Measurements from ENCODE around the gene HIPK2.
A peak's percentile ranks its signal among the peaks of the same experiment; 100 is the strongest.

The HIPK2 gene

GRCh38 chr7:139777948-139778841 lies at the start of gene HIPK2:
HIPK2 (minus strand) TSS chr7:139777998; CDS start chr7:139777623, 375 bp downstream.
- DNase-seq: peak; percentile 41

GRCh38 chr7:139827042-139827441 lies 49.2 kb upstream of the HIPK2 start:
- no peak for DNase-seq

DNA sequence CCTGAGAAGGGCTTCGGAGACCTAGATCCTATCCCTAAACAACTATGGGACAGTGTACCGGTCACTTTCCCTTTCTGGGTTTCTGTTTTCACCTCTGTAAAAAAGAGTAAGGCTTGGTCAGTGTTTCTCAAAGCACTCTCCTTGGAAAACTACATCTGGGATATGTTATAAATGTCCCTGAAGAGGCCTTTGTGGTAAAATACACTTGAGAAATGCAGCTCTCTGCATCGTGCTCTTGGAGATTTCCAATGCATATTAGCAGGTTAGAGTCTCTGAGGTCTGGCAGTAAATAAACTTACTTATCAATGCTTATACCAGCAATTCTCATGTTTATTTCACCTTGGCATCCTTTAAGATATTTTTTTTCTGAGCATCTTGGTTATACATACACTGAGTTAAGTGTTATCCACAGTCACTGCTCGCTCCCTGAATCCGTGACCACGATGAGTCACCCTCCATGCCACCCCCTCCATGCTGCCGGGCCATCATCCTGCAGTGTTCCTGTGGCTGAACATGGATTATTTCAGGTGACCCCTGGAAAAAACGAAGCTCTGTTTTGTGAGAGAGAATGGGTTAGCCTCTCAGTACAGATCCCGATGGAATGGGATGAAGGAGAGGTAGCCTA lies 48.0 kb upstream of the HIPK2 start:
- DNase-seq: peak; percentile 76

DNA sequence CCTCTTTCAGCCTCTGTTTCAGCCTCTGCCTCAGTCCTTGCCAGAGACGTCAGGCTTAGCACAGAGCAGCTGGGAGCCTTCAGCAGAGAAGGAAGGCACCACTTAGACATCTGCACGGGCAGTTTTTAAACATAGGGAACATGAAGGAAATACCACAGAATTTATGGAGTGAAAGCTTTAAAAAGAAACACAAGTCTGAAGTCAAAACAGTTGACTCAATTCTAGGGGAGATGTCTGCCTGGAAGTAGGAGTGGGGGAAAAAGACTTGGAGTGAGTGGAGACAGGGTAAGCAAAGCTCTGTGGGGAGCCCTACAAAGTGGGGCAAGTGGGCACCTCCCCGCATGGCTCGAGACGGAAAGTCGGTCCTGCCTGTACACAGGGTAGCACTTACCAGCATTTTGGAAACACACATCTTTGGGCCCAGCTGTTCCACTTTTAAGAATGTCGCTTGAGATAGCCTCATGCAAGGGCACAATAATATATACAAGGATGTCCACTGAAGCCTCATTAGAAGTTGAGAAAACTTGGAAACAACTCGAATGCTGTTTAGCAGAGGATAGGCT lies 46.2 kb upstream of the HIPK2 start:
- DNase-seq: peak; percentile 34

DNA sequence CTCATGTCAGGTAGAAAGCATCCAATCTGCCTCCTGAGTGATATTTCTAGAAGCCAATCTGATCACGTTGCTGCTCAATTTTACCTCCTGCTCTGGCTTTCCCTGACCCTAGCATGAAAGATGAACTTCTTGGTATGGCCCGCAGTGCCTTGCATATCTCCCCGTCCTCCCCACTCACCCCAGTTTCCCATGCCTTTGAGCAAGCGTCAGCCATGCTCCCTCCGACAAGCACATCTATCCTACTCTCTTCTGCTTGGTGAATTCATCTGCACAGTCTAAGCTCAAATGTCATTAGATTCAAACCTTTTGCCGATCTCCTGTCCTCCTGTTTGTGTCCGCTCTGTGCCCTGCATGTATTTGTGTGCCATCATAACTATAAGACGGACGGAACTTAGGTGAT lies 45.1 kb upstream of the HIPK2 start:
- DNase-seq: no peak

GRCh38 chr7:139821349-139822105 lies 43.7 kb upstream of the HIPK2 start:
- no peak for DNase-seq

GRCh38 chr7:139820089-139820488 lies 42.3 kb upstream of the HIPK2 start:
- no peak for DNase-seq

DNA sequence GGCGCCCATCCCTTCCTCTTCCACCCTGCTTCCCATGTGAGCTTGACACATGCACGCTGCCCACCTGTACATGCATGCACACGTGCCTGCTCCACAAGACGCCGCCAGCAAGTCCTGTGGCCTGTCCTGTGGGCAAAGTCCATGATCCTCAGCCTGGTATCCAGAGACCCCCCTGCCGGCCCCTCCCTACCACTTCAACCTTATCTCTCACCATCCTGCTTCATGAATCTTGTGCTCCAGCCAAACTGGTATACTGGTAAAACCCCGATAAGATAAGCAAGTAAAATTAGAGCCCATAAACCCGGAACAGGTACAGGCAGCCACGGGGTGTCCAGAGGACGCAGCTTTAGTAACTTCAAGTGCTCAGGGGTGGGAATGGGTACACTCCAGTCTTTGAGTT lies 39.5 kb upstream of the HIPK2 start:
- no peak for DNase-seq

- no peak for DNase-seq
Measured at GRCh38 chr7:139813689-139814088, 35.9 kb upstream of the HIPK2 start.

DNA sequence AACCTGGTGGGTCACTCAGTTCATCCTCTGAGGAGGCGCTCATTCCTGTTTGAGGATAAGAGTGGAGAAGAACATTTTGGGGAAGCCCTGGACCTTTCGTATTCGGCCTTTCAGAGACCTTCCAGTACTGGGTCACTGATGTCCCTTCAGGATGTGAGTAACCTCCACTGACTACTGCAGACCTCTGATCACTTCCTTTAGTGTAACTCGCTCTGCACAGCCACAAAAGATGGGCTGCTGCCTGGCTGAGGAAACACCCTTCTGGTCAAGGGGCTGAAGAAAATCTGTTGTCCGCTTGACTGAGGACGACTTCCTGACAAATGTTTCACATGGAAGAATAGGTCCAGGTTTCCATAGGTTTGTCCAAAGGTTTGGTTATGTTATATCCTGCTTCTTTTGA lies 35.4 kb upstream of the HIPK2 start:
- DNase-seq: no peak

DNA sequence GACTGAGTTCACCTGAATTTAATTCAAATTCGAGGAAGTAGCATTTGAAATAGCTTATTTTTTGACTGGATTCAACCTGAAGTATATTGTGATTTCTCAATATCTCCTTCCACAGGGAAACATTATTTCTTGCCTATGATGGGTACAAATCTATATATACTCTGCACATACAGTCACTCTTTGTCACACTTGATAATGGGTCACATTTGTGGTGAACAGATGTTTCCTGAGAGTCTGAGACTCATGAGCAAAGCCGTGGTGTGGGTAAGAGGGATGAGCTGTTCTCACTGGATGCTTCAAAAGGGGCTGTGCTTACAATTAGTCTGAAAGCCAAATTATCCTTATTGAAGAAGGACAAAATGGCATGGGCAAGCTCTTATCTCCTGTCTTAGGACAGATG lies 33.3 kb upstream of the HIPK2 start:
- DNase-seq: no peak

DNA sequence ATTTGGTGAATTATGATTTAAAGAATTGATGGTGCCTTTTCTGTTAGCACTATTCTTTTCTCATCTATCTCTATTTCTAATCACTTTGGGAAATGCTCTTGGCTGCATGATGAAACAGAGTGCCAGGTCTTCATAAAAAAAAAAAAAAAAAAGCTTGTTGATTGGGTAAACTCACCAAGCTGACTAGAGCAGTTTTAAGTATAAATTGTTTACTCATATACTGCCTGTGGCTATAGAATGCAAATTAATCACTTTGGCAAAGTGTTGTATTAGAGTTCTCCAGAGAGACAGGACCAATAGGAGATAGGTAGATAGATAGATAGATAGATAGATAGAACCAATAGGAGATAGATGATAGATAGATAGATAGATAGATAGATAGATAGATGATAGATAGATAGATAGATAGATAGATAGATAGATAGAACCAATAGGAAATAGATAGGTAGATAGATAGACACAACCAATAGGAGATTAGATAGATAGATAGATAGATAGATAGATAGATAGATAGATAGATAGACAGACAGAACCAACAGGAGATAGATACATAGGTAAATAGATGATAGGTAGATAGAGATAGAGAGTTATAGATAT lies 31.1 kb upstream of the HIPK2 start:
- no peak for DNase-seq

DNA sequence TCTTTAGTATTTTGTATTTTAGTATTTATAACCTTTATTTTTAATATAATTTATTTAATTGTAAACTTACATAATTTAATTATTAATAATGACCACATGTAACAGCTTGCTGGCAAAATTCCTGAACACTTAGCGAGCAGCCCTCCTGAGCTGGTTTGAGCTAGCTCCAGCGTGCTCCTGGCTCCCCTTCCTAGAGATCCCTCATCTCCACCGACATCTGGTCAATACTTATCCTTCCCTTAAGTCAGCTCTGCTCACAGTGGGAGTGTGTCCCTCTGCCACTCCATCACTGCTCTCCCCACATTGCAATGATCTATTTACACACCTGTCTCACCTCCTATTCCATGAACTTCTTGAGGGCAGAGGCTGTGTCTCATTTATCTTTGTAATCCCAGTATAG lies 30.6 kb upstream of the HIPK2 start:
- no peak for DNase-seq

GRCh38 chr7:139807009-139807408 lies 29.2 kb upstream of the HIPK2 start:
- no peak for DNase-seq

- DNase-seq: no peak
Measured at GRCh38 chr7:139804571-139804970, 26.8 kb upstream of the HIPK2 start.

- no peak for DNase-seq
Measured at GRCh38 chr7:139799586-139799985, 21.8 kb upstream of the HIPK2 start.

DNA sequence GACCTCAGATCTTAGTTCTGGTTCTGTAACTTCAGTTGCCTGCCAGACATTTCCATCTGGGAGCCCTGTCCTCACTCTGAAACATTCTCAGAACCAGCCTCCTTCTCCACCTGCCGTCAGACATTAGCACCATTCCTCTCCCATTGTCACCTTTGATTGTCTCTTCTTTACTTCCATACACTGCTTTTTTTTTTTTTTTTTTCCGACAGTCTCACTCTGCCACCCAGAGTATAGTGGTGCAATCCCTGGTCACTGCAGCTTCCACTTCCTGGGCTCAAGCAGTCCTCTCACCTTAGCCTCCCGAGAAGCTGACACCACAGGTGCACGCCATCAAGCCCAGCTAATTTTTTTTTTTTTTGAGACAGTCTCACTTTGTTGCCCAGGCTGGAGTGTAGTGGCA lies 21.1 kb upstream of the HIPK2 start:
- DNase-seq: no peak

DNA sequence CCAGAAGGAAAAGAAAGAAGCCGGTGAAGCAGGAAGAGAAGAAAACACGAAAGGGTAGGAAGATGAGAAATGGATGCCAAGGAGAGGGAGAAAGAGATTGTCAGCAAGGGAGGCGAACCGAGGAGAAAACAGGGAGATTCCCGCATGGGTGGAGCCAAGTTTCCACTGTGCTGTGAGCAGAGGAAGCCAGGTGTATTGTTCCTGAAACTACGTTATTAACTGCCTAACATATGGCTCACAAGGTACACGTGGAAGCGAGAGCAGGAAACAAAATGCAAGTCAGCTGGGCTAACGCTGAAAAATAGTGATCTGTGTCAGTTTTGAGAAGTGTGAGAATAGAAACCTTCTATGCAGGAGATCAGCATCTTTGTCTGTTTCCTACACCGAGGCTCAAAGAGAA lies 20.4 kb upstream of the HIPK2 start:
- peak; percentile 38 for DNase-seq

DNA sequence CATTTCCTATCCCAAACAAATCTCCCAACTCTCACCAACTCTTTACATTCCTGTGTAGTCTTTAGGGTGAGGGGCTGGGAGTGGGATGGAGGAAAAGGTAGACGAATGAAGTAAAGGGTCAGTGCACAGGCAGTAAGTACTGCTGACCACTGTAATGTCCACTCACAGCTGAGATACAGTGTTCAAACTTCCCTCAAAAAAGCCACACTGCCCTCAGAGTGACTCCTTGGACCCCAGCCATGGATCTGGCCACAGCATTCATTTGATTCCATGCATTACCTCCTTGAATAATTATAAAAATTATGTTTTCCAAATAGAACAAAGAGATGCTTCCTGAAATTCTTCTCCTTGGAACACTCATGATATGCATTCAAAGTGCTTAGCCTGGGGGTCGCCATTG lies 19.8 kb upstream of the HIPK2 start:
- peak; percentile 10 for DNase-seq

DNA sequence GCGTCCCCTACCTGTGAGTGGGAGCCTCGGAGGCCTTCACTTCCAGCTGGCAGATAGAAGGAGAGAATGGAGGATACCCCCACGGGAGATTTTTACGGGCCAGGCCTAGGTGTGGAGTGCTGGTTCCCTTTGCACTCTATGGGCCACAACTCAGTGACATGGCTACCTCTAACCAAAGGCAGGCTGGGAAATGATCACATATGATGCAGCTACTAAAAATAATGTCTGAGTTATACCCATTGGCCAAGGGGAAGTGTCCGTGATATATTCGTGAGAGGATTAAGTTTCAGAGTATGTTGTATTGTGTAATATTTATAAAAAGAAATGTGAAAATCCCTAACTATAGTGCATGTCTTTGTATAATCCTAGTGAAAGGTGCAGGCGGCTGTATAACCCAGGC lies 13.5 kb upstream of the HIPK2 start:
- DNase-seq: no peak

DNA sequence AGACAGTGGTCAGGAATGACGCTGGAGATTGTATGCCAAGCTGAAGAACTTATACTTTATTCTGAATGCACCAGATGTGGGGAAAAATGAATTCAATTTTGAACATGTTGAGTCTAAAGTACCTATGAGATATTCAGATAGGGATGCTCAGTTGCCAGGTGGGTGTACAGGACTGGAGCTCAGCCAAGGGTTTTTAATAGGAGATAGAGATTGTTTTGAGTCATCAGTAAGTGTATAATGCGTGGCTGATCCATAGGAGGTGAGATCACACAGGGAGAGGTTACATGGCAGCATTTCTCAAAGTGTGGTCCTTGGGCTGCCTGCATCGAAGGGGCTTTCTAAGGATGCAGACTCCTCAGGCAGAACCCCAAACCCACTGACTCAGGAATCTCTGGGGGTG lies 6.8 kb upstream of the HIPK2 start:
- DNase-seq: no peak

DNA sequence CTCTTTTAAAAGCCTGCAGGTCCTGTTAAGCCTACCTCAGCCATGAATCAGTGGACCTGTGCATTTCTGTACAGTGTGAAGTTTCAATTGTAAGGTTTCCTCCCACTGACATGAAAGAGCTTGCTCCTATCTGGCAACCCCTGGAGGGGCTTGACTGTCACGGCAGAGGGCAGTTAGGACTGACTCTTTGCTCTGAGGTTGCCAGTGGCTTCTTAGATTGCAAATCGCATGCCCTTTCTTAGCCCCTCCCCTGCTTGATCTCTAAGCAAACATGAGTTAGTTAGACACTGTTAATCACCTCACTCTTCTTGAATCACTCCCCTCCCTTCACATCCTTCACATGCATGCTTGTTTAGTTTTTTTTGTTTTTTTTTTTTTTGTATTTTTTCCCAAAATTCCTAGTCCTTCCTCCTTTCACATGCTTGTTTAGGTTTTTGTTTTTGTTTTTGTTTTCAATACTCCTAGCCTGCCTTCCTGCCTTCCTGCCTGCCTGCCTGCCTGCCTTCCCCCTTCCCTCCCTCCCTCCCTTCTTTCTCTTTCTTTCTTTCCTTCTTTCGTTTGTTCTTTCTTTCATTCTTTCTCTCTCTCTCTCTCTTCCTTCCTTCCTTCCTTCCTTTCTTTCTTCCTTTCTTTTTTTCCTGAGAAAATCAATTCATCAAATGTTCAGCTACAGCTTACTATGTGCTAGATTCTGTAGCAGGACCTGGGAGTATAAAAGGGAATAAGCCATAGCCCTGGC lies 6.0 kb upstream of the HIPK2 start:
- no peak for DNase-seq

All from kidney glomerular epithelial cell (primary cell).